ENCODE results near the gene GPER1.

The GPER1 gene

GRCh38 chr7:1081931-1082401 lies 5.9 kb upstream of the GPER1 start:
- no peak for DNase-seq (ENCODE audit: low spot score)
- TF ChIP-seq, protein P1, sequence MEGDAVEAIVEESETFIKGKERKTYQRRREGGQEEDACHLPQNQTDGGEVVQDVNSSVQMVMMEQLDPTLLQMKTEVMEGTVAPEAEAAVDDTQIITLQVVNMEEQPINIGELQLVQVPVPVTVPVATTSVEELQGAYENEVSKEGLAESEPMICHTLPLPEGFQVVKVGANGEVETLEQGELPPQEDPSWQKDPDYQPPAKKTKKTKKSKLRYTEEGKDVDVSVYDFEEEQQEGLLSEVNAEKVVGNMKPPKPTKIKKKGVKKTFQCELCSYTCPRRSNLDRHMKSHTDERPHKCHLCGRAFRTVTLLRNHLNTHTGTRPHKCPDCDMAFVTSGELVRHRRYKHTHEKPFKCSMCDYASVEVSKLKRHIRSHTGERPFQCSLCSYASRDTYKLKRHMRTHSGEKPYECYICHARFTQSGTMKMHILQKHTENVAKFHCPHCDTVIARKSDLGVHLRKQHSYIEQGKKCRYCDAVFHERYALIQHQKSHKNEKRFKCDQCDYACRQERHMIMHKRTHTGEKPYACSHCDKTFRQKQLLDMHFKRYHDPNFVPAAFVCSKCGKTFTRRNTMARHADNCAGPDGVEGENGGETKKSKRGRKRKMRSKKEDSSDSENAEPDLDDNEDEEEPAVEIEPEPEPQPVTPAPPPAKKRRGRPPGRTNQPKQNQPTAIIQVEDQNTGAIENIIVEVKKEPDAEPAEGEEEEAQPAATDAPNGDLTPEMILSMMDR (IDR thresholded peaks at IDR 0.05; ENCODE audit: borderline replicate concordance, control extremely low read depth, extremely low read depth, insufficient read depth, missing control alignments) = no peak
- in situ Hi-C loops (cut with MboI; ENCODE audit: low sequenced_read_pairs, unreplicated experiment) = loop anchor here (10.0 kb wide), 1 partner anchor 87 kb away; no protein-coding TSS in a partner anchor

GRCh38 chr7:1083729-1084657 lies 3.9 kb upstream of the GPER1 start:
- no peak for DNase-seq (ENCODE audit: low spot score)
- in situ Hi-C loops (cut with MboI; ENCODE audit: low sequenced_read_pairs, unreplicated experiment) = loop anchor here (10.0 kb wide), 1 partner anchor 89 kb away; no protein-coding TSS in a partner anchor
- TF ChIP-seq, protein P1 (IDR thresholded peaks at IDR 0.05; ENCODE audit: borderline replicate concordance, control extremely low read depth, extremely low read depth, insufficient read depth, missing control alignments) = no peak

DNA sequence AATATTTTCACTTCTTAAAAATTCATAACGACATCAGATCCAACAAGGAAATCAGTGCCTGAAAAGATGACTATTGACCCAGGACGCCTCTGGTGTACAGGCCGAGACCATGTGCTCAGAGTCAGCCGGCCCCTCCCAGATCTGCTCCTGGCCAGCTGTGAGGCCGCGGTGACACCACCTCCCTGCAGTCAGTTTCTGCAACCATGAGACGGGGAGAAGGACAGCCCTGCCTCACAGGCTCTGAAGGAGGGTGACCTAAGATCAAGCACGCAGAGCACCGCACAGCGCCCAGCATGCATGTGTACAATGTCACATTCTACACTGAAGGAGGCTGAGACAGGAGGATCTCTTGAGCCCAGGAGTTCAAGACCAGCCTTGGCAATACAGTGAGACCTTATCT lies 2.6 kb upstream of the GPER1 start:
- TF ChIP-seq, protein P1 (IDR thresholded peaks at IDR 0.05; ENCODE audit: borderline replicate concordance, control extremely low read depth, extremely low read depth, insufficient read depth, missing control alignments) = no peak
- in situ Hi-C loops (cut with MboI; ENCODE audit: low sequenced_read_pairs, unreplicated experiment) = loop anchor here (10.0 kb wide), 1 partner anchor 90 kb away; no protein-coding TSS in a partner anchor
- DNase-seq (ENCODE audit: low spot score) = no peak

GRCh38 chr7:1085910-1086421 lies 1.9 kb upstream of the GPER1 start:
- in situ Hi-C loops (cut with MboI; ENCODE audit: low sequenced_read_pairs, unreplicated experiment) = loop anchor here (10.0 kb wide), 1 partner anchor 91 kb away; no protein-coding TSS in a partner anchor
- no peak for DNase-seq (ENCODE audit: low spot score)
- TF ChIP-seq, protein P1 (IDR thresholded peaks at IDR 0.05; ENCODE audit: borderline replicate concordance, control extremely low read depth, extremely low read depth, insufficient read depth, missing control alignments) = no peak

- TF ChIP-seq, protein P1 (IDR thresholded peaks at IDR 0.05; ENCODE audit: borderline replicate concordance, control extremely low read depth, extremely low read depth, insufficient read depth, missing control alignments) = peak; percentile 88
- peak; percentile 94 for DNase-seq (ENCODE audit: low spot score)
- in situ Hi-C loops (cut with MboI; ENCODE audit: low sequenced_read_pairs, unreplicated experiment) = loop anchor here (10.0 kb wide), 1 partner anchor 92 kb away; no protein-coding TSS in a partner anchor
Observed at GRCh38 chr7:1086588-1087464, 1.1 kb upstream of the GPER1 start.

DNA sequence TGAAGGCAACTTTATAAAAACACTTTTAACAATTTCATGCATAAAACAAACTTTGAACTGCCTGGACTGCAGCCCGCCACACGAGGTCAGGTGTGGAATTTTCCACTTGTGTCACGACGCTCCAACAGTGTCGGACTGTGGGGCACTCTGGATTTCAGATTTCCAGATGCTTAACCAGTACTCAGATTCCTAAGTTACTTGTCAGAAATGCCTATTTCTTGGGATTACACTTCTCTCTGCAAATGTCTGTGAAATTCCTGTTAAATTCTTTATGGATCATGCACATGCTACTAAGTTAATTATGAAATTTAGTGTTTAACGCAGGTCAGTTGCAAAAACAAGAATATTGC lies 473 bp upstream of the GPER1 start:
- no peak for DNase-seq (ENCODE audit: low spot score)

More for the DNA sequence above, 473 bp upstream of the GPER1 start:
- TF ChIP-seq, protein P1 (IDR thresholded peaks at IDR 0.05; ENCODE audit: borderline replicate concordance, control extremely low read depth, extremely low read depth, insufficient read depth, missing control alignments) = no peak
- in situ Hi-C loops (cut with MboI; ENCODE audit: low sequenced_read_pairs, unreplicated experiment) = loop anchor here (10.0 kb wide), 1 partner anchor 93 kb away; no protein-coding TSS in a partner anchor

Measured in GM13976 (cell line).